ENCODE data around the gene ULBP2. TPM values are rescaled to one million over a fixed set of nuclear protein-coding genes. Genes with fewer than 3 reads are reported as not detected.
"Not testable (repeated sequence)": the region's sequence is repeated elsewhere in the genome, so short reads cannot be mapped to it uniquely, and the experiment has no call there.

Gene ULBP2
- total and polyA plus RNA-seq, 3 experiments from 2014 or later, result 0.48 to 0.68 (median 0.51) TPM

GRCh38 chr6:149927025-149927424, 14.8 kb upstream of the ULBP2 start:
- DNase-seq; H3K9me3 Mint-ChIP-seq; H3K4me3 ChIP-seq (ENCODE audit: low read length); H3K27ac Mint-ChIP-seq; POLR2A ChIA-PET; H3K9me3 ChIP-seq (ENCODE audit: low read length); H3K4me3 Mint-ChIP-seq; CTCF ChIA-PET; H3K36me3 Mint-ChIP-seq; H3K27ac ChIP-seq (ENCODE audit: low read depth, low read length); H3K36me3 ChIP-seq (ENCODE audit: insufficient read depth, low read length): not testable (repeated sequence)
- Histone ChIP-seq H3K4me1 (ENCODE audit: insufficient read depth, low read length) (peaks cover 20% of the 10 kb centered on the region), H3K27me3 (ENCODE audit: insufficient read depth, low read length, poor library complexity, severe bottlenecking) (peaks cover 58% of the 10 kb centered on the region)
- H3K27me3 Mint-ChIP-seq, result peaks cover 80 to 92% of the 10 kb centered on the region in 2 donors
- H3K4me1 Mint-ChIP-seq, result peaks cover 23 to 33% (median 26%) of the 10 kb centered on the region in 3 donors

DNA sequence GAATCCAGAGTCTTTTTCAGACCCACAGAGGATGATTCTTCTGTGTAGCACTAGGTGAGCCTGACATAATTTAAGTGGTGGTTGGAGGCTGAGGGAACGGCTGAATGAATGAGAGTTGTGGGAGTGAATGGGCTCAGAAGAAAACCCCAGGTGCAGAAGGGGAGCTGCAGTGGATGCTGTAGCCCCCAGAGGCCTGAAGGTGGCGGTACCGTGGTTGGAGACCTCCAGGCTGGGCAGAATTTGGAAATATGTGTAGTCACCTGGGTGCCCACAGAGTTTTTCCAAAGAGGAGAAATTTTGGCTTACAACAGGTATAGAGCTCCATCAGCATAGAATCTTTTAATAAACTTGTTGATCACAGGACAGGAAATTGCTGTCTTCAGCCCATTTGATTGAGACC, 12.4 kb upstream of the ULBP2 start:
- H3K27me3 Mint-ChIP-seq, result peaks cover 73 to 90% of the 10 kb centered on the region in 2 donors
- DNase-seq, result no peak
- ChIA-PET POLR2A (no interaction called here), CTCF (no interaction called here)
- H3K4me1 Mint-ChIP-seq, result peaks cover 8 to 13% (median 12%) of the 10 kb centered on the region in 3 donors
- no peaks in the 10 kb centered on the region for H3K36me3 Mint-ChIP-seq
- no peak overlapping the region for H3K4me3 ChIP-seq (ENCODE audit: low read length)
- no peaks in the 10 kb centered on the region for H3K9me3 ChIP-seq (ENCODE audit: low read length)
- no peak overlapping the region for H3K27ac ChIP-seq (ENCODE audit: low read depth, low read length)
- H3K4me1 ChIP-seq (ENCODE audit: insufficient read depth, low read length), result peaks cover 14% of the 10 kb centered on the region
- no peaks in the 10 kb centered on the region for H3K9me3 Mint-ChIP-seq
- no peaks in the 10 kb centered on the region for H3K36me3 ChIP-seq (ENCODE audit: insufficient read depth, low read length)
- H3K27ac Mint-ChIP-seq, result peak overlapping the region in 1 of 8 donors; percentile 15
- H3K4me3 Mint-ChIP-seq, result no peak overlapping the region
- H3K27me3 ChIP-seq (ENCODE audit: insufficient read depth, low read length, poor library complexity, severe bottlenecking), result peaks cover 52% of the 10 kb centered on the region

- Histone ChIP-seq H3K36me3 (ENCODE audit: insufficient read depth, low read length) (no peaks in the 10 kb centered on the region), H3K27ac (ENCODE audit: low read depth, low read length) (no peak overlapping the region), H3K27me3 (ENCODE audit: insufficient read depth, low read length, poor library complexity, severe bottlenecking) (peaks cover 55% of the 10 kb centered on the region), H3K9me3 (ENCODE audit: low read length) (no peaks in the 10 kb centered on the region), H3K4me1 (ENCODE audit: insufficient read depth, low read length) (peaks cover under 1% of the 10 kb centered on the region), H3K4me3 (ENCODE audit: low read length) (no peak overlapping the region)
- Mint-ChIP-seq H3K9me3 (no peaks in the 10 kb centered on the region), H3K27me3 (peaks cover 76 to 95% of the 10 kb centered on the region in 2 donors), H3K4me3 (no peak overlapping the region), H3K36me3 (no peaks in the 10 kb centered on the region), H3K4me1 (peaks cover under 1 to 1% (median under 1%) of the 10 kb centered on the region in 3 donors), H3K27ac (no peak overlapping the region)
- CTCF ChIA-PET, result interaction anchor here (1.0 to 1.4 kb wide), 3 partner anchors 79 to 86 kb away, joined by 3 to 4 read pairs (median 3); no protein-coding TSS in a partner anchor
- no peak for DNase-seq
- POLR2A ChIA-PET, result no interaction called here
These were observed 10.3 kb upstream of the ULBP2 start for GRCh38 chr6:149931501-149931900.

GRCh38 chr6:149933036-149933435, 8.8 kb upstream of the ULBP2 start:
- Histone ChIP-seq H3K27me3 (ENCODE audit: insufficient read depth, low read length, poor library complexity, severe bottlenecking) (peaks cover 65% of the 10 kb centered on the region), H3K4me1 (ENCODE audit: insufficient read depth, low read length) (peaks cover 6% of the 10 kb centered on the region), H3K36me3 (ENCODE audit: insufficient read depth, low read length) (no peaks in the 10 kb centered on the region), H3K9me3 (ENCODE audit: low read length) (no peaks in the 10 kb centered on the region), H3K27ac (ENCODE audit: low read depth, low read length) (no peak overlapping the region), H3K4me3 (ENCODE audit: low read length) (no peak overlapping the region)
- Mint-ChIP-seq H3K4me1 (peaks cover 4 to 7% (median 4%) of the 10 kb centered on the region in 3 donors), H3K9me3 (no peaks in the 10 kb centered on the region), H3K27me3 (peaks cover 80 to 96% of the 10 kb centered on the region in 2 donors), H3K4me3 (peak overlapping the region in 1 of 7 donors; percentile 28), H3K27ac (no peak overlapping the region), H3K36me3 (no peaks in the 10 kb centered on the region)
- CTCF ChIA-PET, result interaction anchor here (1.7 kb wide), 1 partner anchor 84 kb away, joined by 4 read pairs; no protein-coding TSS in a partner anchor
- POLR2A ChIA-PET, result no interaction called here
- DNase-seq, result no peak

GRCh38 chr6:149933461-149933860, 8.4 kb upstream of the ULBP2 start:
- H3K27me3 ChIP-seq (ENCODE audit: insufficient read depth, low read length, poor library complexity, severe bottlenecking), result peaks cover 68% of the 10 kb centered on the region
- no peak for DNase-seq
- H3K4me1 Mint-ChIP-seq, result peaks cover 6 to 10% (median 8%) of the 10 kb centered on the region in 3 donors

GRCh38 chr6:149934249-149935156, 7.3 kb upstream of the ULBP2 start:
- Mint-ChIP-seq H3K27ac (peak overlapping the region in 3 of 8 donors; percentile 6 to 48 (median 35)), H3K27me3 (peaks cover 76 to 89% of the 10 kb centered on the region in 2 donors), H3K4me1 (peaks cover 13 to 19% (median 19%) of the 10 kb centered on the region in 3 donors), H3K36me3 (no peaks in the 10 kb centered on the region), H3K9me3 (no peaks in the 10 kb centered on the region), H3K4me3 (no peak overlapping the region)
- Histone ChIP-seq H3K9me3 (ENCODE audit: low read length) (no peaks in the 10 kb centered on the region), H3K4me1 (ENCODE audit: insufficient read depth, low read length) (peaks cover 20% of the 10 kb centered on the region), H3K36me3 (ENCODE audit: insufficient read depth, low read length) (no peaks in the 10 kb centered on the region), H3K27me3 (ENCODE audit: insufficient read depth, low read length, poor library complexity, severe bottlenecking) (peaks cover 71% of the 10 kb centered on the region), H3K4me3 (ENCODE audit: low read length) (no peak overlapping the region), H3K27ac (ENCODE audit: low read depth, low read length) (no peak overlapping the region)
- POLR2A ChIA-PET, result no interaction called here
- CTCF ChIA-PET, result interaction anchor here (1.0 to 1.8 kb wide), 3 partner anchors 73 to 82 kb away, joined by 4 to 7 read pairs (median 5); no protein-coding TSS in a partner anchor
- peak; percentile 55 to 79 (median 64) for DNase-seq

More at GRCh38 chr6:149933461-149933860, 8.4 kb upstream of the ULBP2 start:
- no peak overlapping the region for H3K4me3 Mint-ChIP-seq
- H3K27ac Mint-ChIP-seq, result no peak overlapping the region
- Histone ChIP-seq H3K36me3 (ENCODE audit: insufficient read depth, low read length) (no peaks in the 10 kb centered on the region), H3K4me1 (ENCODE audit: insufficient read depth, low read length) (peaks cover 10% of the 10 kb centered on the region), H3K9me3 (ENCODE audit: low read length) (no peaks in the 10 kb centered on the region), H3K27ac (ENCODE audit: low read depth, low read length) (no peak overlapping the region), H3K4me3 (ENCODE audit: low read length) (no peak overlapping the region)
- H3K36me3 Mint-ChIP-seq, result no peaks in the 10 kb centered on the region
- peaks cover 76 to 92% of the 10 kb centered on the region in 2 donors for H3K27me3 Mint-ChIP-seq
- POLR2A ChIA-PET, result no interaction called here
- no peaks in the 10 kb centered on the region for H3K9me3 Mint-ChIP-seq
- CTCF ChIA-PET, result interaction anchor here (1.7 kb wide), 1 partner anchor 84 kb away, joined by 4 read pairs; no protein-coding TSS in a partner anchor

- Mint-ChIP-seq H3K9me3 (no peaks in the 10 kb centered on the region), H3K36me3 (no peaks in the 10 kb centered on the region), H3K27ac (peak overlapping the region in 4 of 8 donors; percentile 2 to 35 (median 5)), H3K4me1 (peaks cover 13 to 25% (median 19%) of the 10 kb centered on the region in 3 donors), H3K27me3 (peaks cover 77 to 89% of the 10 kb centered on the region in 2 donors), H3K4me3 (no peak overlapping the region)
- Histone ChIP-seq H3K27me3 (ENCODE audit: insufficient read depth, low read length, poor library complexity, severe bottlenecking) (peaks cover 72% of the 10 kb centered on the region), H3K9me3 (ENCODE audit: low read length) (no peaks in the 10 kb centered on the region), H3K4me1 (ENCODE audit: insufficient read depth, low read length) (peaks cover 21% of the 10 kb centered on the region), H3K27ac (ENCODE audit: low read depth, low read length) (no peak overlapping the region), H3K36me3 (ENCODE audit: insufficient read depth, low read length) (no peaks in the 10 kb centered on the region), H3K4me3 (ENCODE audit: low read length) (no peak overlapping the region)
- CTCF ChIA-PET, result interaction anchor here (1.0 to 1.8 kb wide), 3 partner anchors 72 to 82 kb away, joined by 4 to 7 read pairs (median 5); no protein-coding TSS in a partner anchor
- POLR2A ChIA-PET, result no interaction called here
- no peak for DNase-seq
These were observed 6.6 kb upstream of the ULBP2 start for GRCh38 chr6:149935246-149935645.

DNA sequence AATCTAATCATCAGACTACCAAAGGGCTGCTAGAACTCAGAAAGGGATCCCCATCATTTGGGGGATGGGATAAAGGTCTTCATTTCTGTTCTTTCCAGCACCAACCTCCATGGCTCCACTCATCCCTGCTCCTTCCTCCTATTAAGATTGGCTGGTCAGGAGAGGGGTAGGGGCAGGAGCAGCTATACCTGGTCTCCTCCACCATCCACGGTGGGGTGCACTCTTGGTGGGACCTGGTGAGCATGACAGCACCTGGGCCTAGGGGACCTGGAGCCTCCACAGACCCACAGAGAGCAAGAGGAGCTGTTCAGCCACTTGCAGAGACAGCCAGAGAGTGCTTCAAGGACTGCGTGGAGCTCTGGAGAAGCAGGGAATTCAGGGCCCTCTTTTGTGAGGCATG, 6.1 kb upstream of the ULBP2 start:
- POLR2A ChIA-PET, result no interaction called here
- Histone ChIP-seq H3K4me3 (ENCODE audit: low read length) (no peak overlapping the region), H3K27ac (ENCODE audit: low read depth, low read length) (no peak overlapping the region), H3K4me1 (ENCODE audit: insufficient read depth, low read length) (peaks cover 24% of the 10 kb centered on the region), H3K36me3 (ENCODE audit: insufficient read depth, low read length) (no peaks in the 10 kb centered on the region), H3K9me3 (ENCODE audit: low read length) (no peaks in the 10 kb centered on the region), H3K27me3 (ENCODE audit: insufficient read depth, low read length, poor library complexity, severe bottlenecking) (peaks cover 76% of the 10 kb centered on the region)
- peaks cover 15 to 29% (median 19%) of the 10 kb centered on the region in 3 donors for H3K4me1 Mint-ChIP-seq
- H3K36me3 Mint-ChIP-seq, result no peaks in the 10 kb centered on the region
- H3K27ac Mint-ChIP-seq, result no peak overlapping the region
- CTCF ChIA-PET, result interaction anchor here (1.0 to 1.8 kb wide), 4 partner anchors 71 to 81 kb away, joined by 3 to 7 read pairs (median 4); no protein-coding TSS in a partner anchor
- no peak for DNase-seq
- no peak overlapping the region for H3K4me3 Mint-ChIP-seq
- peaks cover 76 to 89% of the 10 kb centered on the region in 2 donors for H3K27me3 Mint-ChIP-seq
- no peaks in the 10 kb centered on the region for H3K9me3 Mint-ChIP-seq

Data from CD8-positive, alpha-beta memory T cell (primary cell).